ENCODE data around the gene KRT17.
"Not testable (repeated sequence)": the region's sequence is repeated elsewhere in the genome, so short reads cannot be mapped to it uniquely, and the experiment has no call there.

The KRT17 gene

GRCh38 chr17:41593306-41593981, 30.9 kb downstream of the KRT17 start:
- FAIRE-seq = no peak
- no peak for TF ChIP-seq POLR2A (IDR thresholded peaks at IDR 0.05; ENCODE audit: low read depth, low read length)
- DNase-seq (ENCODE audit: insufficient read length, low spot score) = no peak

DNA sequence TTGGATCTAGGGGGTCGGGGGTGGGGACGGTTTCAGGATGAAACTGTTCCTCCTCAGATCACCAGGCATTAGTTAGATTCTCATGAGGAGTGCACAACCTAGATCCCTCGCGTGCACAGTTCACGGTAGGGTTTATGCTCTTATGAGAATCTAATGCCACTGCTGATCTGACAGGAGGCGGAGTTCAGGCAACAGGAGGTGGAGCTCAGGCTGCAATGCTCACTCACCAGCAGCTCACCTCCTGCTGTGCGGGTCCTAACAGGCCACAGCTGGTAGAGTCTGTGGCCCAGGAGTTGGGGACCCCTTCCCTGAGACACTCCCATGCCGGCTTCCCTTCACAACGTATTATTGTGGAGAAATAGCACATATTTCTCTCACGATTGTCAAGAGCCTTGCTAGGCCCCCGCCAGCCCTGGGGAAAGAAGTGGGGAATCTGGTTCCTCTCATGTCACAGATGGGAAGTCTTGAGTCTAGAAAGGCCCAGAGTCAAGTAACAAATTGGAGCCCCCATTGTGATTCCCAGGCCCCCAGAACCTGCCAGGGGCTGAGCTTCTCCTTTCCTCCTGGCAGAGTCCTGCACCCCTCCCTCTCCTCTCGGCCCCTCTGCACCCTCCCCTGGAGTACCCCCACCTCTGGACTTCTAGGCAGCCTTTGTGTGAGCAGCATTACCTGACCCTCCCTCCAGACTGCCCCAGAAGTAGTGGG, 31.6 kb downstream of the KRT17 start:
- FAIRE-seq (no peak), DNase-seq (ENCODE audit: insufficient read length, low spot score) (no peak)
- TF ChIP-seq POLR2A (IDR thresholded peaks at IDR 0.05; ENCODE audit: low read depth, low read length) = no peak

GRCh38 chr17:41589301-41589700, 35.1 kb downstream of the KRT17 start:
- no peak for TF ChIP-seq POLR2A (IDR thresholded peaks at IDR 0.05; ENCODE audit: low read depth, low read length)
- DNase-seq (ENCODE audit: insufficient read length, low spot score) = no peak
- no peak for FAIRE-seq

- DNase-seq (ENCODE audit: insufficient read length, low spot score) = no peak
- no peak for TF ChIP-seq POLR2A (IDR thresholded peaks at IDR 0.05; ENCODE audit: low read depth, low read length)
- no peak for FAIRE-seq
Measured at GRCh38 chr17:41588126-41588810, 36.1 kb downstream of the KRT17 start.

DNA sequence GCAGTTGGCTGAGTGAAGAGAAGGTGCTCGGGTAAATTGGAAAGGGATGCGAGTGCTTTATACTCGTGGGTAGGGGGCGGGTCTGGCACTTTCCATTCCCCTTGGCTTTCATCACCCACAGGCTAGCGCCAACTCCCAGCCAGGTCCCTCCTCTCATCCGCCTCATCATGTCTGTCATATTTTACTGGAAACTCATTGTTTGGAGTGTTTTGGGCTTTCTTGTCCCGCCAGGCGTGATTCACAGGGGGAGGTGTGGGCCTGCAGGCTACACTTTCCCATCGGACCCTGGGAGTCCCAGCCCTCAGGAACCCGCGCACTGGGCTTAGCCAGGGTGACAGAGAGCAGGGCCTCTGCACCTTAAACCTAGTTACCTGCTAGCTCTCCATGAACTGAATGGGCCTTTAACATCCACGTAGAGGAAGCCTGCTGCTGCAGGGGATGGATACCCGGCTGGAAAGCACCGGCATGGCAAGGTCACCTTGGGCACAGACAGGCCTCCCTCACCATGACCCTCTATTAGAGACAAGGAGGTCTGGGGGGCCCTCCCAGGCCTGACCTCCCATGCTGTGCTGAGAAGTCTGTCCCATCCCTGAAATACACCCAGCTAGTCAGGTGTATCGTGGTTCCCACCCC, 37.4 kb downstream of the KRT17 start, which contains the start of gene KRT14:
Gene KRT14, minus strand, starts transcription at position 33 of the 633 bp plus-strand sequence. CDS start 61 bp downstream, outside the sequence.
- DNase-seq (ENCODE audit: insufficient read length, low spot score) (no peak), FAIRE-seq (no peak)
- no peak for TF ChIP-seq POLR2A (IDR thresholded peaks at IDR 0.05; ENCODE audit: low read depth, low read length)

GRCh38 chr17:41585301-41586056, 38.9 kb downstream of the KRT17 start:
- FAIRE-seq = no peak
- no peak for TF ChIP-seq POLR2A (IDR thresholded peaks at IDR 0.05; ENCODE audit: low read depth, low read length)

GRCh38 chr17:41584331-41584927, 39.9 kb downstream of the KRT17 start:
- FAIRE-seq = not testable (repeated sequence)

More at GRCh38 chr17:41585301-41586056, 38.9 kb downstream of the KRT17 start:
- DNase-seq (ENCODE audit: insufficient read length, low spot score) = no peak

DNA sequence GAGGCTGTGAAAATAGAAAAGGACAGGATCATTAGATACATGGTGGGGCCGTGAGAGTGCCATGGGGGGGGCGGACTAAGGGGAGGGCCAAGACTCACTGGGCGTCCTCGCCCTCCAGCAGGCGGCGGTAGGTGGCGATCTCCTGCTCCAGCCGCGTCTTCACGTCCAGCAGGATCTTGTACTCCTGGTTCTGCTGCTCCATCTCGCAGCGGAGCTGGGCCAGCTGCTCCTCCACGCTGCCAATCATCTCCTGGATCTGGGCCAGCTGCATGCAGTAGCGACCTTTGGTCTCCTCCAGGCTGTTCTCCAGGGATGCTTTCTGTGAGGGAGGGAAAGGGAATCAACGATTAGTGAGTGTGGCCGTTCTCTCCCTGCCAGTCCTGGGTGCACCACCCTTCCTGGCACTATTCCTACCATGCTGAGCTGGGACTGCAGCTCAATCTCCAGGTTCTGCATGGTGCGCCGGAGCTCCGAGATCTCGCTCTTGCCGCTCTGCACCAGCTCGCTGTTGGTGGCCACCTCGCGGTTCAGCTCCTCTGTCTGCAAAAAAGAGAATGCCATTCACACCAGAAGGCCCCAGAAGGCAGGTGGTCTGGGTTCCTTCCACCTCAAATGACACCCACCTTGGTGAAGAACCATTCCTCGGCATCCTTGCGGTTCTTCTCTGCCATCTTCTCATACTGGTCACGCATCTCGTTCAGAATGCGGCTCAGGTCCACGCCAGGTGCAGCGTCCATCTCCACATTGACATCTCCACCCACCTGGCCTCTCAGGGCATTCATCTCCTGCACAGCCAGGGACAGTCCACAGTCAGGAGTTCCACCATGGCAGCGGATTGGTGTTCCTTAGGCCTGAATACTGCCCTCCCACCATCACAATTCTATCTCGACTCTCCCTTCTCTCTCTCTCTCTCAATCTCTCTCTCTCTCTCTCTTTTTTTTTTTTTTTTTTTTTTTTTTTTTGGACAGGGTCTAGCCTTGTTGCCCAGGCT, 40.9 kb downstream of the KRT17 start:
- TF ChIP-seq POLR2A (IDR thresholded peaks at IDR 0.05; ENCODE audit: low read depth, low read length) = no peak
- no peak for DNase-seq (ENCODE audit: insufficient read length, low spot score)
- no peak for FAIRE-seq

More at GRCh38 chr17:41584331-41584927, 39.9 kb downstream of the KRT17 start:
- DNase-seq (ENCODE audit: insufficient read length, low spot score) = not testable (repeated sequence)

GRCh38 chr17:41582061-41582968, 42.1 kb downstream of the KRT17 start:
- FAIRE-seq; DNase-seq (ENCODE audit: insufficient read length, low spot score): not testable (repeated sequence)

GRCh38 chr17:41581366-41582060, 42.9 kb downstream of the KRT17 start:
- FAIRE-seq = no peak
- DNase-seq (ENCODE audit: insufficient read length, low spot score) = no peak
- no peak for TF ChIP-seq POLR2A (IDR thresholded peaks at IDR 0.05; ENCODE audit: low read depth, low read length)

Measured in H54 (cell line).